Osteoblast (primary cell): Measurements from ENCODE around the gene CEP63. TPM values are rescaled to one million over a fixed set of nuclear protein-coding genes. Genes with fewer than 3 reads are reported as not detected.

ENCODE experiments used
- DNase-seq: peaks from one replicate; pipeline ENCODE4 v3.0.0; 2011; ENCODE audit warnings: low spot score, mixed read lengths; ENCODE audit not compliant: insufficient read length; ENCODE audit errors: missing footprints
- H2AFZ ChIP-seq: 2 replicates; pipeline ENCODE4 v1.6.0; 2011; ENCODE audit warnings: mild to moderate bottlenecking, low read length
- H3K27ac ChIP-seq: 2 replicates; pipeline ENCODE4 v1.5.1; 2011; ENCODE audit warnings: mild to moderate bottlenecking, low read depth, low read length, moderate library complexity
- H3K27me3 ChIP-seq: 2 replicates; pipeline ENCODE4 v1.6.0; 2012; ENCODE audit warnings: mild to moderate bottlenecking, control low read depth, inconsistent platforms, low read length, moderate library complexity; ENCODE audit not compliant: insufficient read depth
- H3K36me3 ChIP-seq: 2 replicates; pipeline ENCODE4 v1.5.1; 2011; ENCODE audit warnings: mild to moderate bottlenecking, low read length, control low read depth, moderate library complexity; ENCODE audit not compliant: insufficient read depth
- H3K4me1 ChIP-seq: 2 replicates; pipeline ENCODE4 v1.5.1; 2011; ENCODE audit warnings: mild to moderate bottlenecking, low read length, control low read depth, moderate library complexity; ENCODE audit not compliant: insufficient read depth
- H3K4me2 ChIP-seq: 2 replicates; pipeline ENCODE4 v1.6.0; 2011; ENCODE audit warnings: mild to moderate bottlenecking, low read length; ENCODE audit not compliant: insufficient read depth
- H3K4me3 ChIP-seq: fragments of 200-600 bp; sonication (generic); 3 replicates; pipeline ENCODE4 v1.5.1; 2012; ENCODE audit warnings: mild to moderate bottlenecking, low read length, inconsistent platforms; ENCODE audit not compliant: insufficient read depth
- H3K79me2 ChIP-seq: 2 replicates; pipeline ENCODE4 v1.6.0; 2012; ENCODE audit warnings: mild to moderate bottlenecking, low read length, control low read depth, inconsistent platforms; ENCODE audit not compliant: insufficient read depth
- H3K9me3 ChIP-seq: 2 replicates; pipeline ENCODE4 v1.5.1; 2011; ENCODE audit warnings: low read depth, low read length, control low read depth
- H4K20me1 ChIP-seq: 2 replicates; pipeline ENCODE4 v1.6.0; 2012; ENCODE audit warnings: mild to moderate bottlenecking, low read length, control low read depth; ENCODE audit not compliant: insufficient read depth
- total RNA-seq: library from RNA; depleted of rRNA; stranded (reverse); fragments of >200 nt; gene quantifications from 2 replicates; pipeline ENCODE4 v1.2.3, GENCODE V29; 2012
- TF ChIP-seq, protein P1 (sequence below): IDR thresholded peaks from 2 replicates; pipeline ENCODE4 v1.5.1; 2011; ENCODE audit warnings: mild to moderate bottlenecking, low read depth, low read length, moderate library complexity; ENCODE audit errors: extremely low read depth

Gene CEP63
- total RNA-seq, 1 donor, result 15.9 TPM

DNA sequence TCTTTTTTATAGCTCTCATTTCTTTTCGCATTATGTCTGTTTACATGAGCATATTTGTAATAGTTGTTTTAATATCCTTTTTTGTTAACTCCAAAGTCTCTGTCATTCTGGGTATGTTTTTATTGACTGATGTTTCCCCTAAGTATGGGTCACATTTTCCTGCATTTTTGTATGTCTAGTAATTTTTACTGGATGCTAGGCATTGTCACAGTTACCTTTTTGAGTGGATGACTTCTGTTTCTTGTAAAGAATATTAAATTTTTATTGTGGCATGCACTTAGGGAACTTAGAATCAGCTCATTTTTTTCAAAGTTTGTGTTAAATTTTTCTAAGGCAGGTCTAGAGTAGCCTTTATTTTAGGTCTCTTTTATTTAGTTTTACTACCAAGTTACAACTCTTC lies 40.8 kb upstream of the CEP63 start:
- no peaks in the 10 kb centered on the region for H4K20me1 ChIP-seq
- no peak overlapping the region for H3K4me3 ChIP-seq
- no peaks in the 10 kb centered on the region for H3K79me2 ChIP-seq
- no peaks in the 10 kb centered on the region for H3K36me3 ChIP-seq
- TF ChIP-seq, protein P1, sequence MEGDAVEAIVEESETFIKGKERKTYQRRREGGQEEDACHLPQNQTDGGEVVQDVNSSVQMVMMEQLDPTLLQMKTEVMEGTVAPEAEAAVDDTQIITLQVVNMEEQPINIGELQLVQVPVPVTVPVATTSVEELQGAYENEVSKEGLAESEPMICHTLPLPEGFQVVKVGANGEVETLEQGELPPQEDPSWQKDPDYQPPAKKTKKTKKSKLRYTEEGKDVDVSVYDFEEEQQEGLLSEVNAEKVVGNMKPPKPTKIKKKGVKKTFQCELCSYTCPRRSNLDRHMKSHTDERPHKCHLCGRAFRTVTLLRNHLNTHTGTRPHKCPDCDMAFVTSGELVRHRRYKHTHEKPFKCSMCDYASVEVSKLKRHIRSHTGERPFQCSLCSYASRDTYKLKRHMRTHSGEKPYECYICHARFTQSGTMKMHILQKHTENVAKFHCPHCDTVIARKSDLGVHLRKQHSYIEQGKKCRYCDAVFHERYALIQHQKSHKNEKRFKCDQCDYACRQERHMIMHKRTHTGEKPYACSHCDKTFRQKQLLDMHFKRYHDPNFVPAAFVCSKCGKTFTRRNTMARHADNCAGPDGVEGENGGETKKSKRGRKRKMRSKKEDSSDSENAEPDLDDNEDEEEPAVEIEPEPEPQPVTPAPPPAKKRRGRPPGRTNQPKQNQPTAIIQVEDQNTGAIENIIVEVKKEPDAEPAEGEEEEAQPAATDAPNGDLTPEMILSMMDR, result no peak
- H3K4me1 ChIP-seq, result peaks cover 38% of the 10 kb centered on the region
- no peak overlapping the region for H2AFZ ChIP-seq
- H3K27me3 ChIP-seq, result no peaks in the 10 kb centered on the region
- H3K27ac ChIP-seq, result peak overlapping the region; percentile 80
- DNase-seq, result no peak
- no peaks in the 10 kb centered on the region for H3K9me3 ChIP-seq
- H3K4me2 ChIP-seq, result no peak overlapping the region

DNA sequence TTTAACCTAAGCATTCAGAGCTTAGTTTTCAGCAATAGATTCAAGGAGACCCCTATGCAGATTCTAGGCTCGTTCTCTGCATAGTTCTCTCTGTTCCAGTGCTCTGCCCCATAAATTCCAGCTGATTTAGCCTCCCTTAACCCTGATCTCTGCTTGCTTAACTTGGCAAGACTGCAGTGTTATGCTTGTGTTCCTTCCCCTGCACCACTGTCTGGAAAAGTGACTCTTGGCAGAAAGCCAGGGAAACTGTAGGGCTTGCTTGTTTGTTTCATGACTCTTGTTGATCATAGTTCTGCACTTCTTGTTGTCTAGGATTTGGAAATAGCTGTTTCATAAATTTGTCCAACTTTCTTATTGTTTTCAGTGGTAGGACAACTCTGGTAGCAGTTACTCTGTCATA lies 40.2 kb upstream of the CEP63 start:
- H3K4me1 ChIP-seq, result peaks cover 38% of the 10 kb centered on the region
- TF ChIP-seq, protein P1, result no peak

DNA sequence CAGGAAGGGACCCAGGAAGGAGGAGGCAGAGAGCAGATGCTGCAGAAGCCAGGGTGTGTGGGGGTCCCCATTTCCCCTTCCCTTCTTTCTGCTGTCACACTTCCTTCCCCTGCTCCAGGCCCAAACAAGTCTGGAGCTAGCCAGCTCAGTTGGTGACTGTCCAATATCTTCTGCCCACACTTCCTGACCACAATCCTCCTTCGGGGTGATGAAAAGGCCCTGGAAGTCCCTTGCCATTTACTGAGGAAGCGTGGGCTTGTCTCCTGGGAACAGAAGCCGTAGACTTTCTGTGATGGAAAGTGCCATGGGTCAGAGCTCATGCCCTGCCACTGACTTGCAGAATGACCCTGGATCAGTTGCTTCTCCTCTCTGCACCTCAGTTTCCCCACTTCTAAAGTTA lies 39.1 kb upstream of the CEP63 start:
- Histone ChIP-seq H3K36me3 (no peaks in the 10 kb centered on the region), H2AFZ (no peak overlapping the region), H3K79me2 (no peaks in the 10 kb centered on the region), H3K27ac (peak overlapping the region; percentile 80), H3K9me3 (no peaks in the 10 kb centered on the region), H3K4me3 (no peak overlapping the region), H3K4me2 (peak overlapping the region; percentile 21), H3K4me1 (peaks cover 33% of the 10 kb centered on the region), H3K27me3 (no peaks in the 10 kb centered on the region), H4K20me1 (no peaks in the 10 kb centered on the region)
- peak; percentile 54 for DNase-seq
- TF ChIP-seq, protein P1, result no peak

More for the DNA sequence above, 40.2 kb upstream of the CEP63 start:
- Histone ChIP-seq H3K36me3 (no peaks in the 10 kb centered on the region), H2AFZ (no peak overlapping the region), H3K79me2 (no peaks in the 10 kb centered on the region), H3K27me3 (no peaks in the 10 kb centered on the region), H3K27ac (peak overlapping the region; percentile 80), H3K4me3 (no peak overlapping the region), H3K4me2 (peak overlapping the region; percentile 22), H4K20me1 (no peaks in the 10 kb centered on the region), H3K9me3 (no peaks in the 10 kb centered on the region)
- no peak for DNase-seq

DNA sequence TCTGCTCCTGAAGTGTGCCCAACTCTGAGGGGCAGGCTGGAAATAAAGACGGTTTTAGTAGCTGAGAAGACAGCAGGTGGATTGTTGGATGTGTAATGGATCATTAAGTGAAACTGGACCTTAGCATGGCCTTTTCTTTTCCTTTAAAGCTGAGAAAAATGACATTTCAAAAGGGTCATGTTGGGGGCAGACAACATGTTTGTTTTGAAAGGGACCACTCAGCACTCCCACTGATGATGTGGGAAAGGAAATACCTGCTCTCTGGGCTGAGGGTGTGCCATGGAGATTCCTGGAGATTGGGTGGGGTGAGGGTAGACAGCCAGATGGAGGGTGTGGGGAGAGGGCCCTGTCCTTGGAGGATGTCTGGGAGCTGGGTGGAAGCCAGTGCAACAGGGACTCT lies 38.5 kb upstream of the CEP63 start:
- H3K4me1 ChIP-seq, result peaks cover 34% of the 10 kb centered on the region
- no peak overlapping the region for H2AFZ ChIP-seq
- no peaks in the 10 kb centered on the region for H4K20me1 ChIP-seq
- DNase-seq, result no peak
- peak overlapping the region; percentile 80 for H3K27ac ChIP-seq
- H3K9me3 ChIP-seq, result no peaks in the 10 kb centered on the region
- no peaks in the 10 kb centered on the region for H3K27me3 ChIP-seq
- H3K36me3 ChIP-seq, result no peaks in the 10 kb centered on the region
- H3K4me2 ChIP-seq, result peak overlapping the region; percentile 21
- no peak overlapping the region for H3K4me3 ChIP-seq
- TF ChIP-seq, protein P1, result no peak
- H3K79me2 ChIP-seq, result no peaks in the 10 kb centered on the region
